Activated CD4-positive, alpha-beta T cell treated with anti-CD3 and anti-CD28 coated beads, Interleukin-2, amount 50 U/mL, for 4 hours (primary cell): ENCODE data around the gene NPLOC4.

ENCODE experiments used
- DNase-seq, 2 experiments: peaks; one replicate each; pipeline ENCODE4 v3.0.0-alpha.2; 2020

Gene NPLOC4

DNA sequence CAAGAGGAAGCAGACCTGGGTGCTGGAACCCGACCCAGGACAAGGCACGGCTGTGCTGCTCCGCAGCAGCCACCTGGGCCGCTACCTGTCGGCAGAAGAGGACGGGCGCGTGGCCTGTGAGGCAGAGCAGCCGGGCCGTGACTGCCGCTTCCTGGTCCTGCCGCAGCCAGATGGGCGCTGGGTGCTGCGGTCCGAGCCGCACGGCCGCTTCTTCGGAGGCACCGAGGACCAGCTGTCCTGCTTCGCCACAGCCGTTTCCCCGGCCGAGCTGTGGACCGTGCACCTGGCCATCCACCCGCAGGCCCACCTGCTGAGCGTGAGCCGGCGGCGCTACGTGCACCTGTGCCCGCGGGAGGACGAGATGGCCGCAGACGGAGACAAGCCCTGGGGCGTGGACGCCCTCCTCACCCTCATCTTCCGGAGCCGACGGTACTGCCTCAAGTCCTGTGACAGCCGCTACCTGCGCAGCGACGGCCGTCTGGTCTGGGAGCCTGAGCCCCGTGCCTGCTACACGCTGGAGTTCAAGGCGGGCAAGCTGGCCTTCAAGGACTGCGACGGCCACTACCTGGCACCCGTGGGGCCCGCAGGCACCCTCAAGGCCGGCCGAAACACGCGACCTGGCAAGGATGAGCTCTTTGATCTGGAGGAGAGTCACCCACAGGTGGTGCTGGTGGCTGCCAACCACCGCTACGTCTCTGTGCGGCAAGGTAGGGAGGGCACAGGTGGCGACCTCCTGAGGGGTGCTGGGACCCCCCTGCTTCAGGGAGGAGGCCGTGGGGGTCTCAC, 108.1 kb downstream of the NPLOC4 start:
- DNase-seq, result no peak

DNA sequence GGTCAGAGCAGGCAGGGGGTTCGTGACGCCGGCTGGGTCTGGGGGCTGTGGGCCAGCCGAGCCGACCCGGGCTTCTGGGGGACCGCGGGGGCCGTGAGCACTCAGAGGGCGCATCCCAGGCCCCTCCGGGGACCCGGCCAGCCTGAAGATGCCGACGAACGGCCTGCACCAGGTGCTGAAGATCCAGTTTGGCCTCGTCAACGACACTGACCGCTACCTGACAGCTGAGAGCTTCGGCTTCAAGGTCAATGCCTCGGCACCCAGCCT, 108.6 kb downstream of the NPLOC4 start:
- no peak for DNase-seq

DNA sequence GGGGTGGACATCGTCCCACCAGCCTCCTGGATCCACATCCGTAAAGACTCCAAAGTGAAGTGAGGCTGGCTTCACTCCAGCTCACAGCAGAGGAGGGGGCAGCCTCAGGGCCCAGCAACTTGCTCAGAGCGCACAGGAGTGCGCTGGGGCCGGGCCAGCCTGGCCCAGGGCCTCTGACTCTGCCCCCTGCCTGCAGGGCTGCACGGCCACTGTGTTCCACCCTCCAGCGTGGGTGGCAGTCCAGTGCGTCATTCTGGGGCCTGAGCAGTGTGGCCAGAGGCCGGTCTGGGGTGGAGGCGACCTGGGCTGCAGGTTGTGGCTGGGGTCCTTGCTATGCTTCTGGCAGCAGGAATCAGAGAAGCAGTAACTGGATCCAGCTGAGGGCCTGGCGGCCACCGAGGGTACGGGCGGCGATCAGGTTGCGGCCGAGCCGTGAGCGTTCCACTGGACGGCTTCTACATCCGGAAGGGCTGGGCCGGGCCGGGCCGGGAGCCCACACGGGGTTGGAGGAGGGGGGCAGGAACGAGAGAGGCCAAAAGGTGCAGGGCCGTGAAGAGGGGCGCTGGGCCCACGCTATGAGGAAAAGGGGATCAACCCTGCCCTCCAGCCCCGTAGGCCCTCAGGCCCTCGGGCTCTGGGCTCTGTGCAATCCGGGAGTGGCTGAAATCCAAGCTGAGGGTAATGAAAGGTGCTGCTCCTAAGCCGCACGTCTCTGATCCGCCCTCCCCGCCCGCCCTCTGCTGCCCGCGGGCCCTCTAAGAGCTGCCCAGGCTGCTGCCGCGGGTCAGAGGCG, 109.1 kb downstream of the NPLOC4 start, which contains the start of gene FSCN2:
FSCN2 (plus strand) TSS at position 787 of the 793 bp plus-strand sequence. CDS start 155 bp downstream, outside the sequence.
- no peak for DNase-seq

DNA sequence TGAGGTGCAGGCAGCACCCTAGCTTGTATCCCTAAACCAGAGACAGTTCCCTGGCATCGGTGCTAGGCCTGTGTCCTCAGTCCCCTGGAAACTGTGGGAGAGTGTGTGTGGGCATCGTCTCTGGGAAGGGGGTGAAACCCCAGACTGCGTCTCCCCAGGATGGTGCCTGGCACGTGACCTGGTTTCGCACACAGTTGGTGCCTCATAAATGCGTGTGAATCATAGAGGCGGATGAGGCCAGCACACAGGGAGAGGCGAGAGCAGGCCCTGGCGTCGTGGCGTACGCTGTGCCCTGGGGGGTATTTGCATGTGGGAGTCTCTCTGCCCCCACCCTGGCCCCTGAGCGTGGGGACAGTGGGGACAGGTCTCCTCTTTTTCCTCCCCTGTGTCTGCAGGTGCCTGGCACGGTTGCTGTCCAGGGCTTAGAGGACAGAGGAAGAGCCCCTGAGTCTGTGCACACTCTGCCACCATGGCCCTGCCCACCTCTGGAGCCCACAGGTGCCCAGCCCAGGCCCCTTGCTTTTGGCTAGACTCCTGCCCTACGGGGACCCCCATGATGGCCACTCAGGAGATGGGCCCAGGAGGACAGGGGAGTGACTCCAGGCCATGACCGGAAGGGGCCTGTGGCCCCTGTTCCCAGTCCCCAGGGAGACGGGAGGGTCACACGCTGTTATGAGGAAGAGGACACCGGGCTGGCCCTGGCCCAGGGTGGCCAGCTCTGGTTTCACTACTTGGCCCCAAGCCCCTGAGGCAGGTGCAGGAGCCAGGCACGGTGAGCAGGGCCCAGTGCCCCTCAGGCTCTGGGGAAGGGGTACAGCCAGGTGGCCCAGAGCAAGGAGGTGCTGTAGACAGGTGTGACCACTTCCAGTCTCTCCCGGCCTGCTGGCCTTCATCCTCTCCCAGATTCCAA, 110.0 kb downstream of the NPLOC4 start:
- DNase-seq, result no peak

DNA sequence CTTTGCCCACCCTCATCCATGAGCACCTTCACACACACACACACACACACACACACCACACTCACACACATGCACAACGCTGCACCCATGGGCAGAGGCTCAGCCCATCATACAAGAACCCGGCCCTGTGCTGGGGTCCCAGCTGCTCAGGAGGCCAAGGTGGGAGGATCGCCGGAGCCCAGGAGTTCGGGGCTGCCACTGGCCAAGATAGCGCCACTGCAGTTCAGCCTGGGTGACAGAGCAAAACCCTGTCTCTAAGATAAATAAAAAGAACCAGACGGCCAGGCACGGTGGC, 112.1 kb downstream of the NPLOC4 start:
- DNase-seq, result no peak

DNA sequence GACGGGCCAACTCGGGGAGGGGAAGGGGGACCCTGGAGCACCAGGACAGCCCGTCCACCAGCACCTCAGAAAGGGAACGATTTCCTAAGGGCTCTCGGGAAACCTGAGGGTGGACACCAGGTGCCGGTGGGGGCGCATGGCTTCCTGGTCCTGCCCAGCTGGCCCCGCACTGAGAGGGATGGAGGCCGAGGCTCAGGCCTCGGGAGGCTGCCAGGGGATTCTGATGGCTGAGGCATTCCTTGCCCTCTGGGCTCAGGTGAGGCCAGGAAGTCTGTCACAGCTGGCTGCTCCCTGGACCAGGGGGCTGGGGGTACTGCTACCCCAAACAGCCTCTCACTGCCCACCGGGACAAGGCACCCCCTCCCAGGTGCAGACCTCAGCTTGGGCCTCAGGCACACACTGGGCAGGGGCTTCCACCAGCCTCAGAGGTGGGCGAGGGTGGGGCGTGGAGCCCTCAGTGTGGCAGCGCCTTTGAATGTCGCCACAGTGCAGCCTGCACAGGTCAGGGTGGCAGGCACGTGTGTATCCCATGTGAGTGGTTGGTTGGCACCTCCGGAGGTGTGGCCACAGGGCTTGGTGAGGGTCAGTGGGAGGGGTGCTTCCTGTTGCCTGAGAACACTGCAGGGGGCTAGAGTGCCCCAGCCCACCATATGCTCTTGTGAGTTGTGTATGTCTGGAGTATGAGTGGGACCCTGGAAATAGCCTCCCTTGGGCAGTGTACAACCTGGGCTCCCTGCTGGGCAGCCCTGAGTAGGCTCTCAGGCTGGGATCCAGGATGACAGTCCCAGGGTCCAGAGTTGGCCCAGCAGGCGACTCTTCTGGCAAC, 112.7 kb downstream of the NPLOC4 start:
- no peak for DNase-seq

DNA sequence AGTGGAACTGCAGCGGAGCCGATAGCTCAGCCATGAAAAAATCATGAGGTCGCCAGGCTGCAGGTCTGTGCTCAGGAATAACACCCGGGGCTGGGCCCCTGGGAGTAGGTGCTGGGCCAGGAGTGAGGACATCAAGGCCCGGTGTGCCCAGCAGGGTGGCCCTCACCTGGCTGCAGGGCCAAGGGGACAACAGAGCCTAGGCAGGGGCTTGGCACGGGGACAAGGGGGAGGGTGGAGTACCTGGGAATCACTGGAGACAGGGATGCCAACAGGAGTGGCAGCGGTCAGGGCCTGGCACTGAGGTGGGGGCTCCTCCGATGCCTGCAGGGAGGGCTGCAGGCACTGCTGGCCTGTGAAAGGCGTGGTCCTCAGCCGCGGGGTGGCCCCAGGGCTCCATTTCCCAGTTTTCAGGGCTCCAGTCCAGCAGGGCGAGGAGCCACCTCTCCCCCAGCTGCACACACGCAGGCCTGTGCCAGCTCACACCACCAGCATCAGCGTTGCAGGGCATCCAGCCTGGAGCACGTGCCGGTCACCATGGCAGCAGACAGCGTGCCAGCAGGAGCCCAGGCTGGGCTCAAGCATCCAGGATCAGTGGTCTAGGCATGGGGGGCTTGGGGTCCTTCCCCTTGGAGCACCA, 113.4 kb downstream of the NPLOC4 start:
- DNase-seq, result no peak

DNA sequence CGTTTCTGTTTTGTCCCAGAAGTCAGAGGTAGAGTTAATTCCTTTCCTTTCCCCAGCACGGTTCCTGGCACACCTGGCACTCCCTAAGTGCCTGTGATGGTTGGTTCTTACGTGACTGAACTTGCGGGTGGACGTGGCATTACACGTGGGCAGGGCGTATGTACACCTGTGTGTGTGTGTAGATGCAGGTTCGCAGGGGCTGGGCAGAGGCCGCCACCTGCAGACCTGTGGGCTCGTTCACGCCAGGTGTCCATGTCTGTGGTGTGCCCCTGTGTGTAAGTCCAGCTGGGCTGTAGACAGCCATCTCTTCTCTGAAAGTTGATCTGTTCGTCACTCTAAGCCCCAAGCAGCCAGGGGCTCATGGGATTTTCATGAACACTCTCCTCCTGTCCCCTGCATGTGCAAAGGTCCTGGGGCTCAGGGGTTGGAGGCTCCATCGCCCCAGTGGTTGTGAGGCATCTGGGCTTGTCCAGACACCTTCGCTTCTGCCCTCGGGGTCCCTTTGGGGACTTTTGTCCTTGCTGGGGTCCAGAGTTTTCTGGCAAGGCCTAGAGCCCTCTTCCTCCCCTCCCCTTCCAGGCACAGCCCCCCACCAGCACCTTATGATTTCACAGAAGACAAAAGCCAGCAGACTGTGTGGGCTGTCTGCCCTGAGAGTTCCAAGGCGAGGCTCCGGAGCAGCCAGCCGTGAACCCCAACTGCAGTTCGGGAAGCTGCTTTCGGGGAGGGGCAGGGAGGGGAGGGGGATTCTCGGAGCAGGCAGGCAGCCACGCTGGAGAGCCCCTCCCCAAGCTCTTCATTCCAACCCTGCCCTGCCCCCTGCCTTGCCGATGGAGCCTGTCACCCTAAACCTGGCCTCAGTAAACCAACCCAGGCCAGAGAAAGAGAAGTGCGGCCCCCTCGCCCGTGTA, 114.2 kb downstream of the NPLOC4 start:
- DNase-seq, result no peak

DNA sequence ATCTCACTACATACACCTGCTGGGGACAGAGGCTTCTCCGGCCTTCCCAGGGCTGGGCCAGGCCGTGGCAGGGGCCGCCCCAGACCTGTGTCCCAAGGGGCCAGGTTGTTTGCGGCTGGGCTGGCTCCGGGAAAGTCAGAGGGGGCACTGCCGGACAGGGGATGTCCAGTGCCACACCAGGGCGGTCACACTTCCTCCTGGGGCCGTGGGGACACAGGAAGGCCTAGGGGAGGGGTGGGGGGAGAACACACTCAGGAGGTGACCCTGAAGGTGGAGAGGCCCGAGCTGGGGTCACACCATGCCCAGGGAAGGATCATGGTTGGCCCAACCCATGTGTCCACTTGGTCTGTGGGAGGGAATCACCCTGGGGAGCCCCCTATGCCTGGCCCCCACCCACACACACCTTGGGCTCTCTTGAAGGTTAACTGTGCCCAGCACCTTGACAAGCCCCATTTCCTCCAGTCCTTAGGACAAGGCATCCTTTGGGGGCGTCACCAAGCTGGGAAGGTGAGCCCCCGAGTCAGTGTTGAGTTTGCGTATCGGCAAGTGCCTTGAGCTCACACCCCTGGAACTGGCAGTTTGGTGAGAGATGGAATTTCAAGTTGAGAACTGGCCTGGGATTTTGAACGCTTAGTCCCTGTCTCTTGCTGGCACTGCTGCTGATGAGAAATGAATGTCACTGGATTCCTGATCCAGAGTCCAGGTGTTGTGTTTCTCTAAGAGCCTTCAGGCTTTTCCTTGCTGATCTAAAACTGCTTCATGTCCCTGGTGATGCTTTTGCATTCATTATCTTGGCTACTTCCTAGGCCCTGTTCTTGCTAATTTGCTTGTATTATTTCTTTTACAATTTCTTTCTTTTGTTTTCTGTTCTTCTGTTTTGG, 116.7 kb downstream of the NPLOC4 start:
- DNase-seq, result no peak

DNA sequence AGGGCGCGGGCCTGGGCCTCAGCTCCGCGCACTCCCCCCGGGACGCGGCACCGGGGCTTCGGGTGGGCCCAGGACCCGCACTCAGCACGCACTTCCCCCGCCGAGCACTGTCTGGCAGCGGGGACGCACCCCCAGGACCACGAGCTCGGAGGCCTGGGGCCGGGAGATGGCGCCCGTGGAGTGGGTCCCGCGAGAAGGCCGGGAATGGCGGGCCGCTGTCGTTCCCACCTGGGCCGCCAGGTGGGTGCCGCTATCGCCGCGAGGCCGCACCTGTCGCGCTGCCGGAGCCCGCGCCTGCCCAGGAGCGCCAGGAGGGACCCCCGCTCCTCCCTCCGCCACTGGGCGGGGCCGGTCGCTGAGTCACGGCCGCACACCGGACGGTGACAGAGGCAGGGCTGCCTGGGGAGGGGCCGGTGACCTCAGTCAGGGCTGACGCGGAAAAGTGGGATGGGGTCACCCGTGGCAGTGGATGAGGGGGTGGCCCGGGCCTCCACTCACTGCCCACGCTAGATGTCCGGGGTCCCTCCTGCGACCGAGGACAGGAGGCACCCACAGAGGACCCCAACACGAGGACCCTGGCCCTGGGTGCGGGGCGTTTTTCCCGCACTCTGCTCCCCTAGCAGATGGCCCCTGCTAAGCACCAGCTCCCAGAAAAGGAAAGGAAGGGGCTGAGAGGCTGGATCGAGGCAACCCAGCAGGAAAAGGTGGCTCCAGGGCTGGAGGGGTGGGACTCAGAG, 117.5 kb downstream of the NPLOC4 start:
- peak; percentile 66 to 69 for DNase-seq

DNA sequence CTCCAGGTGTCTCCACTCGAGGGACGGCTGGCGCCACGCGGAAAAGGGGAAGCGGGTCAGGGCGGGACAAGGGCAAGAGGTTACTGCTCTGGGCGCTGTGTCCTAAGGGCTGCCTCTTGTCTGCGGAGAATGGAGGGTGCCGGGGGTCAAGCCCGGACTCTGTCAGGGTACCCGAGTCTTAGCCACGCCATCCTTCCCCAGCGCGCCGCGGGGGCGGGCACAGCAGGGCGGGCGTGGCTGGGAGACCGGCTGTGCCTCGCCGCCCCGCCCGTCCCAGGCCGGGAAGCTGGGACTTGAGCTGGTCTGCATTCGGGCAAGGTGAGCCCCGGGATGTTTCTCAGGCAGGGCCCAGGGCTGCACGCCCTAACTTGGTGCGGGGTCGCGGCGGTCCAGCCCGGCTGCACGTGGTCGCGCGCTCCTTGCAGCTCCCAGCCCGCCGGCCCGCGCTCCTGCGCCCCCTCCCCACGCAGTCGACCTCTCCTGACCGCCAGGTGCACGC, 118.1 kb downstream of the NPLOC4 start:
- no peak for DNase-seq

DNA sequence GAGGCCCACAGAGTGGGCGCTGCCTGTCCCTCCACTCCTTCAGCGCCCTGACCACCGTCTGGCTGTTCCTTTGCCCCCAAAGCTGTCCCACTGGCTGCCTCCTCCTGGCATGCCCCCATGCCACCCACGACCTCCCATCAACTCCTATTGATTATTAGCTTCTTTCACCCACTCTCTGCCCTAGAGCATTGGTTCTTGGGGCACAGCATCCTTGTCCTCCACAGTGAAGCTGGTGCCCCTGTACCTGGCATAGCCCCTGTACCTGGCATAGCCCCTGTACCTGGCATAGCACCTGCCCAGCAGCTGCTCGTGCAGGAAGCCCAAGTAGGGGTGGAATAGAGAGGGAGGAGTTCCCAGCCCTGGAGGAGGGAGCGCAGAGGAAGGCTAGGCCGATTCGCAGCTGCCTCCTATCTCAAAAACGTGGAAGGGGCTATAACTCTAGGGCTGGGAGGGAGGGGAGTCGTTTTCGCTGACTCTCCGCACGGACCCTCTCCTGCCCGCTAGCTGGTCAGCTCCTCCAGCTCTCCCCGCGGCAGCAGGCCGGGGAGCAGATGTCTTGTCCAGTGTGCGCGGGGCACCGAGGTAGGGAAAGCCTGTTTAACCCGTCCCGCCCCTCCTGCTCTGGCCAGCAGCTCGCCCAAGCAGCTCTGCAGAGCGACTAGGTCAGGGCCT, 118.7 kb downstream of the NPLOC4 start:
- DNase-seq, result no peak

DNA sequence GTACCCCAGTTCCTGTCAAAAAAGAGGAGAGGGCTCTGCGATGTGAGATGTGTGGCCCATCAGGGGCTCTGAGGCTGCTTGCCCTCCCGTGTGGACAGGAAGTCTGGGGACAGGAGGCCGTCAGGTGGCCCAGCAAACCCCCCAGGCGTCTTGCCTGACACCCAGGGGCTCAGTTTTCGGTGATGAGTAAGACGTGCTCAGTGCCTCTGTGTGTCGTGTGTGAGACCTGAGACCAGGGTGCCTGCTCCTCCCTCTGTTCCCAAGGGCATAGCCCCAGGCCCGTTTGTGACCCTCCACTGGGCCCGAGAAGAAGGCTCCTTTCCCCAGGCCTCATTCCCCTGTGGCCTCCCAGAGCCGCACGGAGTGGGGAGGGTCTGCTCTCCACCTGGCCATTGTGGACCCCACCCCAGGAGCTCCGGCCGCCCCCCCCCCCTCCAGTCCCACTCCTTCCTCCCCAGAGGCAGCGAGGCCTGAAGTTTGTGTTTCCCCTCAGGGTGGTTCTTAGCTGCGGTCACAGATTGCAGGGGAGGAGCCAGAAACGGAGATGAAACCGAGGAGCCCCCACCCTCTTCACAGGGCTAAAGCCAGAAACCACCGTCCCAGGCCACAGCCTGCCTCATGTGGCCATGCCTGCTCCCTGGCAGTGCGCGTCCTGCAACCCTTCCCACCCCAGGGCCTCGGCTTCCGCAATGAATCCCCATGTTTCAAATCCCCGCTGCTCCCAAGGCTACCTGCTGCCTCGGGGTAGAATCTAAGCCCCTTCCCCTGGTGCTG, 119.4 kb downstream of the NPLOC4 start:
- no peak for DNase-seq

DNA sequence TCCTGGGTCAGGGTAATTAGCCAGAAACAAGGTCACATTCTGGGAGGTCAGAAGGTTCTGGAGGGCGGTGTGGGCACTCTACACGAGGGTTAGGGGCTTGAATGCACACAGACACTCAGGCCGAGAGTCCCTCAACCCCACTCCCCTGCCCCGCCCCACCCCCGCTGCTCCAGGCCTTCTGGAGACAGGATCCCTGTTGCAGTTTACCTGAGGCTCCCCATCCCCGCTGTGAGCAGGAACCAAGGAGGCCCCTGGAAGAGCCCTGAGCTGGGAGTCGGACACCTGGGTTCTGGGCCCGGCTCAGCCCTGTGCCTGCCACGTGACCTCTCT, 119.9 kb downstream of the NPLOC4 start:
- no peak for DNase-seq

DNA sequence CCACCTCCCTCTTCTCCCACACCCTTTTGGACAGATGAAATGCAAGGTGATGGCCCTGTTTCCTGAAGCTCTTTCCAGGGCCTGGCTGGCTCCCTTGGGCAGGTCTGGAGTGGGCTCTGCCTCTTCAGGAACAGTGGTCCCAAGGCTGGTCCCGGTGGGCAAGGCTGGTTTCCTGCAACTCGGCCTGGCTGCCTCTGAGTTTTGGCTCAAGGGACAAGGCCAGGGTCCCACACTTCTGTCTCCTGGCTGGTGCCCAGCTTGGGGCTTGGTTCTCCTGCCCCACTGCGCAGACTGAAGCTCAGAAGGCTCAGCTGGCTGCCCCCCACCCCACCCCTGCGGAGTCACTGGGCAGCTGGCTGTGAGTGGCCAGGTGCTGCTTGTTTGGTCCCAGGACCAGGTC, 120.5 kb downstream of the NPLOC4 start:
- DNase-seq, result no peak

DNA sequence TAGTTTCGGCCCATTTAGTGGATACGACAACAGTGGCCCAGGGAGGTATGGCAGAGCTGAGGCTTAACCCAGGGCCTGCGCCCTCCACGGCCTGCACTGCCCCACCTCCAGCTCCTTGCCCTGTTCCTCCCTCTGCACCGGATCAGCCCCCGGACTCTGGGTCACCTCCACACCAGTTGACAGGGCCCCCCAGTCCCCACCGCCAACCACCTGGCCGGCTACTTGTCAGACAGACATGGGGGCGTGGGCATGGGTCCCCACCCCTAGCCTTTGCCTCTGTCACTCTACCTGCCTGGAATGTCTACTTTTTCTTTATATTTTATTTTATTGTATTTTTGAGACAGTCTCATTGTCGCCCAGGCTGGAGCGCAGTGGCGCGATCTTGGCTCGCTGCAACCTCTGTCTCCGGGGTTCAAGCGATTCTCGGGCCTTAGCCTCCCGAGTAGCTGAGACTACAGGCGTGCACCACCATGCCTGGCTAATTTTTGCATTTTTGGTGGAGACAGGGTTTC, 121.3 kb downstream of the NPLOC4 start:
- no peak for DNase-seq

DNA sequence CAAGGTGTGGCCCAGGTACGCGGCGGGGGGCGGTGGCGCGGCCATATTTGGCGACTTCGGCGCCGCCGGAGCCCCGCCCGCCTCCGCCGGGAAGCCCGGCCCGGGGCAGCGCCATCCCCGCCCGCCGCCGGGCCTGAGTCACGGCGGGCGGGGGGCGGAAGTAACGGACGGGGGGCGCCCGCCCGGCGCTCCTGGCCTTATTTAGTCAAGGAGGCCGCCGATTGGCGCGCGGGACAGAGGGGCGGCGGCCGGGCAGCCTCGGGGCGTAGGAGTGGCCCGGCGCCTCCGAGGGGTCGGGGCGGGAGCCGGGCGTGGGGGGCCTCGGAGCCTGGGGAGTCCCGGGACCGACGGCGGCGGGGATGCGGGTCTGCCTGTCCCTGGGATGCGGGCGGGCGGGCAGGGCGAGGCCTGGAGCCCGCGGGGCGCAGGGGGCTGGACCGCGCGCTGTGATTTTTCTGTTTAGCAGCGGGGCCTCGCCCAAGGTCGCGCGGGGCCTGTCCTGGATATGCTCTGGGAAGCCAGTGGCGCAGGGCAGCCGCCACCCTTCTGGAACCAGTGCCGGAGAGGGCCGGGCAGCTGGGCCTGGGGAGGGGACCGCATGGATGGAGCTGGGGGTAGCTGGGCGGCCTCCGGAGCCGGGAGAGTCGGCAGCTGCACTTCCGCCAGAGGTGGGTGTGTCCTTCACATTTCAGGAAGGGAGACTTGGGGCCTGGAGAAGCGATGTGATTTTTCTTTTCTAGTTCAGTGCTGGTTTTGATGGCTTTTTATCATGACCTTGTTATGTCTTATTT, 122.0 kb downstream of the NPLOC4 start:
- DNase-seq, result peak; percentile 60 to 66
